Keratinocyte (primary cell): ENCODE measurements around the gene CDH22. TPM values are rescaled to one million over a fixed set of nuclear protein-coding genes. Genes with fewer than 3 reads are reported as not detected.

ENCODE experiments used
- DNase-seq: peaks from one replicate; pipeline ENCODE4 v3.0.0-alpha.2; 2011; ENCODE audit warnings: low read depth, missing footprints, low spot score
- FAIRE-seq: peaks from 2 replicates; lab custom pipeline; 2011; peaks lifted over from hg19 to GRCh38; lab: Jason Lieb, UNC
- H2AFZ ChIP-seq: 2 replicates; pipeline ENCODE4 v1.6.0; 2012; ENCODE audit warnings: low read length, control low read depth, inconsistent platforms; ENCODE audit not compliant: control insufficient read depth
- H3K27ac ChIP-seq: 2 replicates; pipeline ENCODE4 v1.5.1; 2011; ENCODE audit warnings: low read length; ENCODE audit not compliant: control insufficient read depth, insufficient read depth
- H3K27me3 ChIP-seq: 3 replicates; pipeline ENCODE4 v1.6.0; 2011; ENCODE audit warnings: low read length; ENCODE audit not compliant: control insufficient read depth, insufficient read depth; ENCODE audit errors: extremely low read depth
- H3K36me3 ChIP-seq, 2 experiments: 2 replicates in 1 of 2; 3 replicates in 1 of 2; pipeline ENCODE4 v1.5.1; 2011; ENCODE audit warnings: low read length in 2 of 2, mild to moderate bottlenecking in 1 of 2; ENCODE audit not compliant: control insufficient read depth in 2 of 2, insufficient read depth in 2 of 2; ENCODE audit errors: extremely low read depth in 1 of 2
- H3K4me1 ChIP-seq: 3 replicates; pipeline ENCODE4 v1.5.1; 2011; ENCODE audit warnings: low read length; ENCODE audit not compliant: control insufficient read depth, insufficient read depth; ENCODE audit errors: extremely low read depth
- H3K4me2 ChIP-seq: 3 replicates; pipeline ENCODE4 v1.6.0; 2011; ENCODE audit warnings: low read depth, low read length; ENCODE audit not compliant: control insufficient read depth, insufficient read depth; ENCODE audit errors: extremely low read depth
- H3K4me3 ChIP-seq, 3 experiments: fragments of 200-600 bp in 1 of 3; sonication (generic) in 1 of 3; 2 replicates in 2 of 3; 3 replicates in 1 of 3; pipeline ENCODE4 v1.5.1; 2011 to 2016; ENCODE audit warnings: low read length in 3 of 3, mild to moderate bottlenecking in 3 of 3, control low read depth in 2 of 3, inconsistent platforms in 1 of 3, low read depth in 1 of 3, mixed read lengths in 1 of 3, mixed run types in 1 of 3, moderate library complexity in 1 of 3; ENCODE audit not compliant: control insufficient read depth in 2 of 3, insufficient read depth in 2 of 3; ENCODE audit errors: extremely low read depth in 1 of 3
- H3K79me2 ChIP-seq: 2 replicates; pipeline ENCODE4 v1.6.0; 2012; ENCODE audit warnings: low read length; ENCODE audit not compliant: control insufficient read depth, insufficient read depth
- H3K9ac ChIP-seq: 3 replicates; pipeline ENCODE4 v1.6.0; 2011; ENCODE audit warnings: low read length; ENCODE audit not compliant: control insufficient read depth, insufficient read depth; ENCODE audit errors: extremely low read depth
- H3K9me1 ChIP-seq: 3 replicates; pipeline ENCODE4 v1.6.0; 2011; ENCODE audit warnings: low read length; ENCODE audit not compliant: control insufficient read depth, insufficient read depth; ENCODE audit errors: extremely low read depth
- H3K9me3 ChIP-seq: 2 replicates; pipeline ENCODE4 v1.5.1; 2012; ENCODE audit warnings: low read depth, low read length; ENCODE audit not compliant: control insufficient read depth
- H4K20me1 ChIP-seq: 3 replicates; pipeline ENCODE4 v1.6.0; 2011; ENCODE audit warnings: low read length; ENCODE audit not compliant: control insufficient read depth, insufficient read depth; ENCODE audit errors: extremely low read depth
- EZH2 ChIP-seq: IDR thresholded peaks from one replicate; pipeline ENCODE4 v1.6.1; 2012; ENCODE audit warnings: inconsistent platforms, mild to moderate bottlenecking, low read length, moderate library complexity
- dilution Hi-C: fragments of 300-500 bp; cut with MboI; formaldehyde crosslinking; loops from one replicate; pipeline ENCODE4 v1.7.0; 2020; ENCODE audit warnings: low sequenced_read_pairs; ENCODE audit not compliant: extremely low pct_ligation_motif_present
- polyA plus RNA-seq, 5 experiments: library from polyadenylated mRNA; depleted of rRNA in 3 of 5; stranded (reverse) in 3 of 5; stranded (forward) in 1 of 5; unstranded in 1 of 5; fragments of >200 nt; gene quantifications; 1 replicate in 1 of 5; 2 replicates in 3 of 5; 3 replicates in 1 of 5; pipeline versions ENCODE4 v1.2.1 to v1.2.3, GENCODE V29; 2011 to 2012; ENCODE audit warnings: missing spikeins in 2 of 5, low read depth in 1 of 5, low replicate concordance in 1 of 5
- TF ChIP-seq, protein P1 (sequence below), 3 experiments: IDR thresholded peaks in 1 of 3; conservative IDR thresholded peaks in 1 of 3; optimal IDR thresholded peaks in 1 of 3; 2 replicates in 2 of 3; 3 replicates in 1 of 3; pipeline versions ENCODE3 to v1.5.1; 2011; ENCODE audit warnings: low read length in 3 of 3, mild to moderate bottlenecking in 3 of 3, moderate library complexity in 2 of 3, control low read depth in 1 of 3, inconsistent platforms in 1 of 3; ENCODE audit not compliant: insufficient read depth in 2 of 3; ENCODE audit errors: extremely low read depth in 1 of 3

Gene CDH22
- polyA plus RNA-seq, 1 donor (not counting 4 experiments of a cell fraction or from before 2014, with no cell fraction given): not detected

DNA sequence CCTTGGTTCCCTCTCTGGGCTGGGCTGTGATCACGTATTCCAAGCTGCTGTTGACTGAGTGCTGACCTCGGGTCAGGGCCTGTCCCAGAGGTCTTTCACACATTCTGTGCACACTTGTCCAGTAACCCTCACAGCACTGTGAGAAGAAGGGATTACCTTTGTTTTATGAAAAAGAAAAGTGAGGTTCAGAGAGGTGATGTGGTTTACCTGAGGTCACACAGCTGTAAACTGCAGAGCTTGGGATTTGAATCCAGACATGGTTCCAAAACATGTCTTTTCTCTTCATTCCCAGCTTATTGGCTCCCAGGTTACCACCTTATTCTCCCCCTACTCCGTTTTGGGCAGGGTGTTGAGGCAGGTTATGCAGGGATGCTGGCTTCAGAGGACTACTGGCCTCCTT lies 28.4 kb upstream of the CDH22 start:
- FAIRE-seq: no peak

DNA sequence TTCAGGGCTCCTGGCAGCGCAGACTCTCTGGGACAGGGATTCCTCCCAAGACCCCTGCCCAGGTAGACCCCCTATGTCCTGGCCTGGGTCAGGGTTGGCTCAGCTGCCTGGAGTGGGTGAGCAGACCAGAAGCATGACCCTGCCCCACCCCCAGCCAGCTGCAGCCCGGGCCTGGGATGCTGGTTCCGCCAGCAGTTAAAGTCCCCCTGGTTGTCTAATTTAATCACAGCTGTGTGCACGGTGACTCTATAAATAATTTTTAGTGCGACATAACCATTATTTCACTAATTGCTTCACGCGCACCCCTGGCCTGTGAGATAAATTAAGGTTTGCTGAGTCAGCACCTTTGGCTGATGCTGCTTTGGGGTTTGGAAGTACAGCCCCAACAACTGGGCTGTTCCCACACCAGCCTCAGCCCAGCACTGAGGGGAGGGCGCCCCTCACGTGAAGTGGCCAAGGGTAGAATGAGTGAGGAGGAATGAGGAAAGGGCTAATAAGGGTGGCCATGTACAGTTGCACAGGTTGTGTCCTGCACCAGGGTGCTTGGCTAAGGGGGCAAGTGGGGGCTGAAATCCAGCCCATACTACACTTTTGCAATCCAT lies 26.1 kb upstream of the CDH22 start:
- no peaks in the 10 kb centered on the region for H3K9me3 ChIP-seq
- H3K79me2 ChIP-seq: no peaks in the 10 kb centered on the region
- no peak overlapping the region for H2AFZ ChIP-seq
- peaks cover 54% of the 10 kb centered on the region for H3K27me3 ChIP-seq
- H3K4me2 ChIP-seq: no peak overlapping the region
- no peak overlapping the region for H3K9ac ChIP-seq
- H3K9me1 ChIP-seq: no peaks in the 10 kb centered on the region
- TF ChIP-seq EZH2: no peak
- no peak overlapping the region for H3K4me3 ChIP-seq
- H3K27ac ChIP-seq: no peak overlapping the region
- H4K20me1 ChIP-seq: no peaks in the 10 kb centered on the region
- no peak for DNase-seq
- dilution Hi-C loops: no loop called here
- no peaks in the 10 kb centered on the region for H3K4me1 ChIP-seq
- no peak for FAIRE-seq
- no peaks in the 10 kb centered on the region for H3K36me3 ChIP-seq

More for the DNA sequence above, 28.4 kb upstream of the CDH22 start:
- H3K4me2 ChIP-seq: no peak overlapping the region
- no peaks in the 10 kb centered on the region for H3K4me1 ChIP-seq
- H3K9me1 ChIP-seq: no peaks in the 10 kb centered on the region
- no peak overlapping the region for H3K9ac ChIP-seq
- dilution Hi-C loops: no loop called here
- no peak overlapping the region for H3K4me3 ChIP-seq
- H4K20me1 ChIP-seq: no peaks in the 10 kb centered on the region
- no peaks in the 10 kb centered on the region for H3K36me3 ChIP-seq
- H3K79me2 ChIP-seq: no peaks in the 10 kb centered on the region
- no peak for DNase-seq
- no peak for TF ChIP-seq EZH2
- TF ChIP-seq, protein P1, sequence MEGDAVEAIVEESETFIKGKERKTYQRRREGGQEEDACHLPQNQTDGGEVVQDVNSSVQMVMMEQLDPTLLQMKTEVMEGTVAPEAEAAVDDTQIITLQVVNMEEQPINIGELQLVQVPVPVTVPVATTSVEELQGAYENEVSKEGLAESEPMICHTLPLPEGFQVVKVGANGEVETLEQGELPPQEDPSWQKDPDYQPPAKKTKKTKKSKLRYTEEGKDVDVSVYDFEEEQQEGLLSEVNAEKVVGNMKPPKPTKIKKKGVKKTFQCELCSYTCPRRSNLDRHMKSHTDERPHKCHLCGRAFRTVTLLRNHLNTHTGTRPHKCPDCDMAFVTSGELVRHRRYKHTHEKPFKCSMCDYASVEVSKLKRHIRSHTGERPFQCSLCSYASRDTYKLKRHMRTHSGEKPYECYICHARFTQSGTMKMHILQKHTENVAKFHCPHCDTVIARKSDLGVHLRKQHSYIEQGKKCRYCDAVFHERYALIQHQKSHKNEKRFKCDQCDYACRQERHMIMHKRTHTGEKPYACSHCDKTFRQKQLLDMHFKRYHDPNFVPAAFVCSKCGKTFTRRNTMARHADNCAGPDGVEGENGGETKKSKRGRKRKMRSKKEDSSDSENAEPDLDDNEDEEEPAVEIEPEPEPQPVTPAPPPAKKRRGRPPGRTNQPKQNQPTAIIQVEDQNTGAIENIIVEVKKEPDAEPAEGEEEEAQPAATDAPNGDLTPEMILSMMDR (optimal IDR thresholded peaks at IDR 0.05 in 1 of 3, IDR thresholded peaks at IDR 0.05 in 1 of 3, conservative IDR thresholded peaks at IDR 0.05 in 1 of 3; ENCODE audit: extremely low read depth in 1 of 3, insufficient read depth in 2 of 3, low read length in 3 of 3): no peak
- no peak overlapping the region for H2AFZ ChIP-seq
- H3K27ac ChIP-seq: no peak overlapping the region
- H3K27me3 ChIP-seq: peaks cover 40% of the 10 kb centered on the region
- no peaks in the 10 kb centered on the region for H3K9me3 ChIP-seq
